Tibial nerve (tissue), 3 donors: Measurements from ENCODE around the gene RUSC1.

Source experiments
- CTCF ChIP-seq, 5 experiments: fragments of 200-600 bp in 3 of 5; fragments of 450-650 bp in 2 of 5; sonication (generic) in 3 of 5; IDR thresholded peaks; one replicate each; pipeline ENCODE4 v1.5.1; 2016 to 2019; ENCODE audit warnings: antibody characterized with exemption in 5 of 5, mild to moderate bottlenecking in 3 of 5, moderate library complexity in 2 of 5
- POLR2A ChIP-seq, 2 donors: fragments of 450-650 bp; IDR thresholded peaks; one replicate each; pipeline ENCODE4 v1.6.1; 2017; ENCODE audit warnings: antibody characterized with exemption in 2 of 2, mild to moderate bottlenecking in 2 of 2, moderate library complexity in 2 of 2

- no peak for TF ChIP-seq CTCF (IDR thresholded peaks at IDR 0.05)
- TF ChIP-seq POLR2A (IDR thresholded peaks at IDR 0.05), result no peak
Measured at GRCh38 chr1:155282488-155283091, 38.1 kb upstream of the RUSC1 start.
